Measurements from ENCODE around the gene TCERG1L. TPM values are rescaled to one million over a fixed set of nuclear protein-coding genes. Genes with fewer than 3 reads are reported as not detected.

The TCERG1L gene
- total and polyA plus RNA-seq, 9 of the 15 experiments (the other 6 are each of a cell fraction or from before 2014, with no cell fraction given), result not detected

- Histone ChIP-seq H3K36me3 (ENCODE audit: control insufficient read depth, insufficient read depth, low read length) (no peaks in the 10 kb centered on the region), H3K9ac (ENCODE audit: insufficient read depth in 1 of 2, low read depth in 2 of 2, low read length in 2 of 2) (no peak overlapping the region), H3K9me1 (ENCODE audit: control insufficient read depth, insufficient read depth, low read length) (no peaks in the 10 kb centered on the region), H3K4me1 (replicated peaks in 1 of 2; ENCODE audit: control insufficient read depth in 2 of 2, insufficient read depth in 2 of 2, low read length in 2 of 2) (no peaks in the 10 kb centered on the region), H3K27ac (ENCODE audit: extremely low read depth, low read depth, low read length) (no peak overlapping the region), H2AFZ (ENCODE audit: low read depth, low read length) (no peak overlapping the region), H3K4me3 (no peak overlapping the region), H3K27me3 (ENCODE audit: control insufficient read depth in 2 of 2, insufficient read depth in 2 of 2, low read length in 2 of 2) (peaks cover 0 to 40% of the 10 kb centered on the region in 2 experiments; a peak in 2 of 5 replicates), H3K9me3 (replicated peaks; ENCODE audit: control insufficient read depth, insufficient read depth, low read depth, low read length) (no peaks in the 10 kb centered on the region), H3K79me2 (ENCODE audit: control insufficient read depth, insufficient read depth, low read length) (no peaks in the 10 kb centered on the region), H4K20me1 (replicated peaks; ENCODE audit: control insufficient read depth, insufficient read depth, low read length) (no peaks in the 10 kb centered on the region; the same call in 1 of the 2 replicates), H3K4me2 (ENCODE audit: insufficient read depth, low read length) (no peak overlapping the region)
- FAIRE-seq, result no peak
- WGBS (ENCODE audit: insufficient coverage, low coverage, missing lambda C conversion rate), result 1% methylated on average over 9 of the region's 18 CpGs
- intact Hi-C loops (cut with micrococcal nuclease) (no loop called here), in situ Hi-C loops (cut with MboI) (no loop called here)
- no peak for DNase-seq (ENCODE audit: extremely low read depth in 1 of 4, low spot score in 3 of 4)
- no TSS peak for BruUV-seq (replicated peaks)
- no peak for ATAC-seq
- CTCF ChIA-PET (ENCODE audit: low intra/inter-chr PET ratio), result no interaction called here
- POLR2A ChIA-PET, result no interaction called here
- TF ChIP-seq SIX5 (IDR thresholded peaks at IDR 0.05; ENCODE audit: borderline replicate concordance in 1 of 2, insufficient read depth in 1 of 2, low read depth in 1 of 2, low read length in 2 of 2), result no peak
- TF ChIP-seq CBX2 (IDR thresholded peaks at IDR 0.05; ENCODE audit: insufficient read depth, low read length, poor library complexity, severe bottlenecking), result no peak
- no peak for TF ChIP-seq TBP (optimal IDR thresholded peaks at IDR 0.05; ENCODE audit: low read depth, low read length)
- TF ChIP-seq HNRNPUL1 (IDR thresholded peaks at IDR 0.05; ENCODE audit: low read length), result no peak
- no peak for TF ChIP-seq ZNF407 (IDR thresholded peaks at IDR 0.05; ENCODE audit: low read depth)
- no peak for TF ChIP-seq E2F3 (CRISPR knock-in tag; IDR thresholded peaks at IDR 0.05)
- TF ChIP-seq FOXP1 (CRISPR knock-in tag; IDR thresholded peaks at IDR 0.05), result no peak
- TF ChIP-seq ZNF324 (CRISPR knock-in tag; IDR thresholded peaks at IDR 0.05), result no peak
- no peak for TF ChIP-seq NFIC (IDR thresholded peaks at IDR 0.05)
Measured at GRCh38 chr10:131226446-131227162, 84.9 kb downstream of the TCERG1L start.
